HG03045 (cell line): Measurements from ENCODE around the gene CCDC149.

Source experiments
- ATAC-seq: cut with Tn5 transposase; IDR thresholded peaks from one replicate; pipeline ENCODE4 v1.9.1; 2021; ENCODE audit warnings: mild to moderate bottlenecking, moderate library complexity; ENCODE audit not compliant: unreplicated experiment

CCDC149 gene

DNA sequence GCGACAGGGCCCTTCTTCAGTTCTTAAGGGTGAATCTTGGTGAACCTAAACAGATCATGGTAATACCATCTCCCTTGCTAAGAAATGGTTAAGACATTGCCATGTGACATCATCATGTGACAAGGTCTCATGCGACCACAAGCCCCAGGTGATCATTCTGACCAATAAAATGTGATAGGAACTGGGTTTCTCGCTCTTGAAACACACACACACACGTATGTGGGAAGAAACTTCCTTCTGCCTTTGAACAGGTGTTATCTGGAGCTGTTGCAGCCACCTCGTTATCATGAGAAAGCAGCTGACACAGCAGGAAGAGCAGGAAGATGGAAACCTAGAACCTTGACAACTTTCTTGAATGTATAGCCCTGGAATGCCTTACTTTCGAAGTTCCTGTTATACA is 107.3 kb downstream of the CCDC149 start:
- ATAC-seq, result no peak

DNA sequence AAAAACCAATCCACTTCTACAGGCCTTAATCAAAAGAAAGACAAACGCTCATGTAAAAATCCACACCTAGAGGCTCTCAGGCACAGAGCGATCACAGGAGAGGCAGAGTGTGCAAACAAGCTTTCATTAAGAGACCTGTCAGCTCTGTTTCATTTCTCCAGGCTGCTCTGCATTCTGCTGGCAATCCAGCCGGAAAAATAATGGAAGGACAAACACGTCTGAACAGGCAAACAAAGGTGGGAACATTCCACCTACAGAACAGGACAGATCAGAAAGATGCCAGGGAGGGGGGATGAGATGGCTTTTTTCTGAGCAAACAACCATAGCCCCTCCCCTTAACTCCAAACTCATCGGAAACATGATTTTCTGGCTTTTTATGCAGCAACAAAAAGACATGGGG is 107.8 kb downstream of the CCDC149 start:
- no peak for ATAC-seq

DNA sequence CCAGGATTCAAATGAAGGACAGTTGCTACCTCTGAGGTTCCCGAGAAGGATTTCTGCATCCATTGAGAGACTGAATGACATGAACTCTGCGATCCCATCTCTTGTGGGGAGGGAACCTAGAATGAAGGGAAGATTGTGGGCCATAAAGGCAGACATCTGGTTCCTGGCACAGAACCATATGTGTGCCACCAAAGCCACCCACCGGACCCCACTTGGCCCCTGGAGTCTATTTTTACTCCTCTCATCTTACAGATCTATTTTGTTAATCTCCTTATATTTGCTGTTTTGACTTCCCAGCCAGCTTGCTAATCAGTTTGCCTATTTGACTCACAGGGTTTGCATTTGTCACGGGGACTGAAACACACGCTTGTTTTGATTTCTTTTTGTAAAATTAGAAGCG is 110.2 kb downstream of the CCDC149 start:
- ATAC-seq, result no peak

GRCh38 chr4:24801136-24801855 is 111.5 kb downstream of the CCDC149 start:
- no peak for ATAC-seq

- ATAC-seq, result no peak
These were observed 112.4 kb downstream of the CCDC149 start for GRCh38 chr4:24800325-24800895.

DNA sequence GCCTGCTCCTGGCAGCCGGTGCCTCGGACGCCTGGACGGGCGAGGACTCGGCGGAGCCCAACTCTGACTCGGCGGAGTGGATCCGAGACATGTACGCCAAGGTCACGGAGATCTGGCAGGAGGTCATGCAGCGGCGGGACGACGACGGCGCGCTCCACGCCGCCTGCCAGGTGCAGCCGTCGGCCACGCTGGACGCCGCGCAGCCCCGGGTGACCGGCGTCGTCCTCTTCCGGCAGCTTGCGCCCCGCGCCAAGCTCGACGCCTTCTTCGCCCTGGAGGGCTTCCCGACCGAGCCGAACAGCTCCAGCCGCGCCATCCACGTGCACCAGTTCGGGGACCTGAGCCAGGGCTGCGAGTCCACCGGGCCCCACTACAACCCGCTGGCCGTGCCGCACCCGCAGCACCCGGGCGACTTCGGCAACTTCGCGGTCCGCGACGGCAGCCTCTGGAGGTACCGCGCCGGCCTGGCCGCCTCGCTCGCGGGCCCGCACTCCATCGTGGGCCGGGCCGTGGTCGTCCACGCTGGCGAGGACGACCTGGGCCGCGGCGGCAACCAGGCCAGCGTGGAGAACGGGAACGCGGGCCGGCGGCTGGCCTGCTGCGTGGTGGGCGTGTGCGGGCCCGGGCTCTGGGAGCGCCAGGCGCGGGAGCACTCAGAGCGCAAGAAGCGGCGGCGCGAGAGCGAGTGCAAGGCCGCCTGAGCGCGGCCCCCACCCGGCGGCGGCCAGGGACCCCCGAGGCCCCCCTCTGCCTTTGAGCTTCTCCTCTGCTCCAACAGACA is 113.1 kb downstream of the CCDC149 start:
- ATAC-seq, result no peak

DNA sequence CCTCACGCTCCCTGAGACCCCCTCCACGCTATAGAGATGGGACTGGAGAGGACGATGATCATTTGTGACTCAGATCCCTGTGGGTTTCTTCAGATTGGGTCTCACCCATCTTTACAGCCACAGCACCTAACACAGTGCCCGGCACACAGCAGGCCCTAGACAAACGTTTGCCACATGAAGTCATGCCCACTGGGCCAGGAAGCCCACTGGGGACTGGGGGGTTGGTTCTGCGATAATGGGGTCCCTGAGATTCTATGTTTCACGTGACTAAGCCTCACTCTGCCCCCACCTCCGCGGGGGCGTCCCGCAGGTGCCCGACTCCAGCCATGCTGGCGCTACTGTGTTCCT is 113.7 kb downstream of the CCDC149 start:
- no peak for ATAC-seq

GRCh38 chr4:24798036-24798610 is 114.7 kb downstream of the CCDC149 start:
- ATAC-seq, result no peak

- ATAC-seq, result no peak
These were observed 116.2 kb downstream of the CCDC149 start for GRCh38 chr4:24796620-24797019.

- no peak for ATAC-seq
These were observed 117.0 kb downstream of the CCDC149 start for GRCh38 chr4:24795666-24796381.

GRCh38 chr4:24794916-24795665 is 117.8 kb downstream of the CCDC149 start, which contains the start of gene SOD3:
Gene SOD3, plus strand, starts transcription at chr4:24795573. Its CDS starts 3,949 bp downstream, at chr4:24799522.
- ATAC-seq, result no peak

- ATAC-seq, result no peak
These were observed 118.4 kb downstream of the CCDC149 start for GRCh38 chr4:24794480-24794879.

- ATAC-seq, result no peak
These were observed 118.8 kb downstream of the CCDC149 start for GRCh38 chr4:24794051-24794450.

DNA sequence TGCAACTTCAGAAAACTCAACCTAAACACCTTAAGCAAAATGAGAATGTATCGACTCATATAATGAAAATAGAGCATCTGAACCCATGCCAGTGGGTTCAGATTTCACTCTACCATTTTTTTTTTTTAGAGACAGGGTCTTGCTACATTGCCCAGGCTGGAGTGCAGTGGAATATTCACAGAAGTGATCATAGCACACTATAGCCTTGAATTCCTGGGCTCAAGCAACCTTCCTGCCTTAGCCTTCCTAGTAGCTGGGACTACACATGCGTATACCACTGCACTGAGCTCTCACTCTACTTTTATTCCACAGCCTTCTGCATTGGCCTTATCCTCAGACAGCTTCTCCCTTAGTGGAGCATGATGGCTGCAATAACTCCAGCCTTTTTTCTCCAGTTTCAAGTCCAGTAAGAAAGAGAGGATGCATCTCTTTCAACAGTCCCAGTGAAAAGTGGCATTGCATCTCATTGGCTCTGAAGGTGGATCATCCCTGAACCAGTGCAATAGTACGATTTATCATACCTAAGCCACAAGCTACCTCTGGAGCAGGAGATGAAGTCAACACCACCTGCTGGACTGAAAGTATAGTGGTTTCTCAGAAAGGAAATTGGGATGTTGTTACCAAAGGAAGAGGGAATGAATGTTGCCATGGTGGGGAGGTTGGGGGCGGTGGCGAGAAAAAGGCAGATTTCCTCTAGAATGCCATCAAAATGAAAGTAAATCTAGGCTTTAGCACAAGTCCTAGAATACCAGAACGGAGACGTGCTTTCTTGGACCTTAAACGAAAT is 119.4 kb downstream of the CCDC149 start:
- ATAC-seq, result no peak

- no peak for ATAC-seq
These were observed 120.3 kb downstream of the CCDC149 start for GRCh38 chr4:24792552-24792951.

DNA sequence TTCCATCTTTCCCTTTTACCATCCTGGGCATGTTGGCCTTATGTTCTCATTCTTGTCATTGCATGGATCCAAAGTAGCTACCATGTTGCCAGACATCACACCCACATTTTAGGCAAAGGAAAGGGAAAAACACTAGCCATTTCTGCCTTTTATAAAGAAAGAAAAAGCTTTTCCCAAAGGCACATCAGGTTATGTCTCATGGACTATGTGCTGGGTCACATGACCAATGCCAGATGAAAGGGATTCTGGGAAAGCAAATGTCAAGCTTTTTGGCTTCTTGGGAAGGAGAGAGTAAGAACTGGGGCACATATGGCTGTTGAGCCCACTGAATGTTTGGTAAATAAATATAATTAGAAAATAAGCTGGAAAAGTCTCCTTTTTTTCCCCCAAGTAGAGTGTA is 121.8 kb downstream of the CCDC149 start:
- no peak for ATAC-seq

DNA sequence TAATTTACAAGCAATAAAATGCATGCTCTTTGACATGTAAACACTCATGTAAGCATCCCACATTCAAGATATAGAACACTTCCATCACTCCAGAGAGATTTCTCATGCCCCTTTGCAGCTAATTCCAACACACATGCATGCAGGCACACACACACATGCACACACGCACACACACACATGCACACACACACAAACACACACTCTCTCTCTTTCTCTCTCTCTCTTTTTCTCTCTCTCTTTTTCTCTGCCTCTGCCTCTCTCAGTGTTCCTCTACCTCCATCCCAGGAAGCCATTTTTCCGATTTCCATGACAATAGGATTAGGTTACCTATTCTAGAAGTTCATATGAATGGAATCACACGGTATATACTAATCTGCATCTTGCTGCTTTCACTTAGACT is 129.3 kb downstream of the CCDC149 start:
- ATAC-seq, result no peak

DNA sequence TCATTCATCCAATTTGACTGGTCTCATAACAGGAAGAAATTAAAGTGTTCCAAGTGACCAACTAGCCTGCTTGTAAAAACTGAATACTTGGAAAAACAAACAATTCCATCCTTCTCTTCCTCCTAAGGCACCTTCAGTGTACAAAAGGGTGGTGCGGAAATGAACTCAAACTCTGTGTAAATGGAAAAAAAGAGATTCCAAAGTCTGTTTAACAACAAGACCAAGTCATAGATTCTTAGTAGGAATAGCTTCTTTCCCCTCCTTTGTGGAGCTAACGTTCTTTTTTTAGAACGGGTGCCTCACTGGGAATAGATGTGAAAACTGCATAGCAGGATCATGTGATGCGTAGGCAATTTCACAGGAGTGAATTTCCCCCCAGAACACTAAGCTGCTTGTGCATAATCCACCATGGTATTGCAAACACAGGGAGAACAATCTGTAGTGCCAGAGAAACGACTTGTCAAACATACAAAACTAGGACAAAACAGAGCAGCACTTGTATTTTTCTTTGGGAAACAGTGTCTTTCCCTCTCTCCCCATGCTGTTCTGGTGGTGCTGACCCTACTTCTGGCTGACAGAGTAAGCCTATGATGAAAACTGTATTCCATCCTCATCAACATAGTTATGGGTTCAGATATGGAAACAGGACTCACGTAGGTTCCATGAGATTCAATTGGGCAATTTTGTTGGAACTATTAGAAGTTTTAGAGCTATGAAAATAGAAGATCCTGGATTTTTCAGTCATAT is 130.7 kb downstream of the CCDC149 start:
- no peak for ATAC-seq

DNA sequence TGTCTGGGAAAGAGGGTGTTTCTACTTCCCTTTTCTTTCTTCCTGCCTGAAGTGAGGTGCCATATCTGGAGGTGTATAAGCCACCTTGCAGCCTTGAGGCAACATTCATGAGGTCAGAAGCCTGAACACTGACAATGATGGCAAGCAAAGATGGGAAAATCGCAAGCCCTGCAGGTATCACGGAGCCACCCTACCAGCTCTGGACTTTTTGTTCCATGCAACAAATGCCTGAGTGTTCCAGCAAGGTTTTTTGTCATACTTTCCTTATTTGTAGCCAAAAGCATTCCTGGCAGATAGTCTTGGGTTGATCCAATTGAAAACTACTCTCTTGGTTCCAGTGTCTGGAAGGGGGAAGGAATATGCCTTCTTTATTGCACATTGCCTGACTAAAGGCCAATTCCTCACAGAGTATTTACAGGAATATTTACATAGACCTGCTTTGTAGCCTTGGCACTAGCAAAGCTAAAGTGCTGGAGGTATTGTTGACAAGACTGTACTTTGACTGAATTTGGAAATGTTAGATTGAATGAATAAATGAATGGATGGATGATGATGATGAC is 131.8 kb downstream of the CCDC149 start:
- ATAC-seq, result no peak
